ENCODE measurements around the gene CPLX3.

Gene CPLX3

GRCh38 chr15:74865316-74865715 is 38.9 kb downstream of the CPLX3 start:
- no peak overlapping the region for H3K9ac ChIP-seq (ENCODE audit: low read length)
- no peak overlapping the region for H3K4me3 ChIP-seq (ENCODE audit: low read depth, low read length, poor library complexity, severe bottlenecking)
- no peaks in the 10 kb centered on the region for H3K27me3 ChIP-seq (ENCODE audit: insufficient read depth, low read length)
- peaks cover 27% of the 10 kb centered on the region for H3K79me2 ChIP-seq (ENCODE audit: insufficient read depth, low read length)
- no peak overlapping the region for H3K4me2 ChIP-seq (ENCODE audit: low read length)
- peaks cover 36% of the 10 kb centered on the region for H3K36me3 ChIP-seq (ENCODE audit: insufficient read depth, low read length)
- H3K27ac ChIP-seq (ENCODE audit: low read depth, low read length, poor library complexity, severe bottlenecking) = no peak overlapping the region
- H2AFZ ChIP-seq (ENCODE audit: low read length) = no peak overlapping the region
- no peaks in the 10 kb centered on the region for H3F3A ChIP-seq (ENCODE audit: insufficient read depth, low read length)
- H3K9me3 ChIP-seq (ENCODE audit: low read length) = peaks cover 9% of the 10 kb centered on the region
- no peak for TF ChIP-seq EZH2 (IDR thresholded peaks at IDR 0.05; ENCODE audit: borderline replicate concordance, low read length)
- TF ChIP-seq, protein P1, sequence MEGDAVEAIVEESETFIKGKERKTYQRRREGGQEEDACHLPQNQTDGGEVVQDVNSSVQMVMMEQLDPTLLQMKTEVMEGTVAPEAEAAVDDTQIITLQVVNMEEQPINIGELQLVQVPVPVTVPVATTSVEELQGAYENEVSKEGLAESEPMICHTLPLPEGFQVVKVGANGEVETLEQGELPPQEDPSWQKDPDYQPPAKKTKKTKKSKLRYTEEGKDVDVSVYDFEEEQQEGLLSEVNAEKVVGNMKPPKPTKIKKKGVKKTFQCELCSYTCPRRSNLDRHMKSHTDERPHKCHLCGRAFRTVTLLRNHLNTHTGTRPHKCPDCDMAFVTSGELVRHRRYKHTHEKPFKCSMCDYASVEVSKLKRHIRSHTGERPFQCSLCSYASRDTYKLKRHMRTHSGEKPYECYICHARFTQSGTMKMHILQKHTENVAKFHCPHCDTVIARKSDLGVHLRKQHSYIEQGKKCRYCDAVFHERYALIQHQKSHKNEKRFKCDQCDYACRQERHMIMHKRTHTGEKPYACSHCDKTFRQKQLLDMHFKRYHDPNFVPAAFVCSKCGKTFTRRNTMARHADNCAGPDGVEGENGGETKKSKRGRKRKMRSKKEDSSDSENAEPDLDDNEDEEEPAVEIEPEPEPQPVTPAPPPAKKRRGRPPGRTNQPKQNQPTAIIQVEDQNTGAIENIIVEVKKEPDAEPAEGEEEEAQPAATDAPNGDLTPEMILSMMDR (IDR thresholded peaks at IDR 0.05; ENCODE audit: low read length) = no peak
- no peaks in the 10 kb centered on the region for H4K20me1 ChIP-seq (ENCODE audit: insufficient read depth, low read length)
- no peaks in the 10 kb centered on the region for H3K9me2 ChIP-seq (ENCODE audit: low read depth, low read length)
- H3K4me1 ChIP-seq (ENCODE audit: insufficient read depth, low read length, severe bottlenecking) = peaks cover 11% of the 10 kb centered on the region

- Histone ChIP-seq H3K27me3 (ENCODE audit: insufficient read depth, low read length) (no peaks in the 10 kb centered on the region), H3K79me2 (ENCODE audit: insufficient read depth, low read length) (peaks cover 33% of the 10 kb centered on the region), H2AFZ (ENCODE audit: low read length) (no peak overlapping the region), H3K9me2 (ENCODE audit: low read depth, low read length) (no peaks in the 10 kb centered on the region), H3K9me3 (ENCODE audit: low read length) (peaks cover 9% of the 10 kb centered on the region), H3K4me3 (ENCODE audit: low read depth, low read length, poor library complexity, severe bottlenecking) (no peak overlapping the region), H3K27ac (ENCODE audit: low read depth, low read length, poor library complexity, severe bottlenecking) (no peak overlapping the region), H3K4me1 (ENCODE audit: insufficient read depth, low read length, severe bottlenecking) (peaks cover 19% of the 10 kb centered on the region), H4K20me1 (ENCODE audit: insufficient read depth, low read length) (no peaks in the 10 kb centered on the region), H3K36me3 (ENCODE audit: insufficient read depth, low read length) (peaks cover 36% of the 10 kb centered on the region), H3K4me2 (ENCODE audit: low read length) (no peak overlapping the region), H3F3A (ENCODE audit: insufficient read depth, low read length) (no peaks in the 10 kb centered on the region), H3K9ac (ENCODE audit: low read length) (no peak overlapping the region)
- TF ChIP-seq, protein P1 (IDR thresholded peaks at IDR 0.05; ENCODE audit: low read length) = no peak
These were observed 39.7 kb downstream of the CPLX3 start for GRCh38 chr15:74866090-74866489.

- H3F3A ChIP-seq (ENCODE audit: insufficient read depth, low read length) = no peaks in the 10 kb centered on the region
- TF ChIP-seq, protein P1 (IDR thresholded peaks at IDR 0.05; ENCODE audit: low read length) = no peak
- TF ChIP-seq EZH2 (IDR thresholded peaks at IDR 0.05; ENCODE audit: borderline replicate concordance, low read length) = no peak
- no peak overlapping the region for H3K4me2 ChIP-seq (ENCODE audit: low read length)
- H3K4me1 ChIP-seq (ENCODE audit: insufficient read depth, low read length, severe bottlenecking) = peaks cover 32% of the 10 kb centered on the region
- no peak overlapping the region for H2AFZ ChIP-seq (ENCODE audit: low read length)
- H3K9ac ChIP-seq (ENCODE audit: low read length) = no peak overlapping the region
- H3K27ac ChIP-seq (ENCODE audit: low read depth, low read length, poor library complexity, severe bottlenecking) = no peak overlapping the region
- peaks cover 36% of the 10 kb centered on the region for H3K36me3 ChIP-seq (ENCODE audit: insufficient read depth, low read length)
- H3K79me2 ChIP-seq (ENCODE audit: insufficient read depth, low read length) = peaks cover 37% of the 10 kb centered on the region
- H3K4me3 ChIP-seq (ENCODE audit: low read depth, low read length, poor library complexity, severe bottlenecking) = no peak overlapping the region
- no peaks in the 10 kb centered on the region for H3K27me3 ChIP-seq (ENCODE audit: insufficient read depth, low read length)
- H4K20me1 ChIP-seq (ENCODE audit: insufficient read depth, low read length) = no peaks in the 10 kb centered on the region
- H3K9me2 ChIP-seq (ENCODE audit: low read depth, low read length) = no peaks in the 10 kb centered on the region
- peaks cover 9% of the 10 kb centered on the region for H3K9me3 ChIP-seq (ENCODE audit: low read length)
These were observed 41.1 kb downstream of the CPLX3 start for GRCh38 chr15:74867466-74868038.

Measured in OCI-LY1 (cell line).